KMS-11 (cell line): Measurements from ENCODE around the gene TMIE.

ENCODE experiments used
- H2AFZ ChIP-seq: fragments of 200-600 bp; sonication (generic); 2 replicates; pipeline ENCODE4 v1.6.1; 2016; ENCODE audit warnings: antibody characterized with exemption, mixed run types, low read depth
- H3K27ac ChIP-seq: fragments of 200-600 bp; sonication (generic); 2 replicates; pipeline ENCODE4 v1.6.1; 2016; ENCODE audit warnings: mild to moderate bottlenecking, mixed run types
- H3K27me3 ChIP-seq: fragments of 200-600 bp; sonication (generic); 2 replicates; pipeline ENCODE4 v1.6.1; 2017; ENCODE audit warnings: mild to moderate bottlenecking, low read depth, mixed run types, moderate library complexity; ENCODE audit not compliant: insufficient read depth
- H3K36me3 ChIP-seq: fragments of 200-600 bp; sonication (generic); 2 replicates; pipeline ENCODE4 v1.6.1; 2017; ENCODE audit warnings: mild to moderate bottlenecking, mixed run types; ENCODE audit not compliant: insufficient read depth
- H3K4me1 ChIP-seq: fragments of 200-600 bp; sonication (generic); 2 replicates; pipeline ENCODE4 v1.6.1; 2016; ENCODE audit warnings: mild to moderate bottlenecking, low read depth, mixed run types; ENCODE audit not compliant: poor library complexity, severe bottlenecking
- H3K4me2 ChIP-seq: fragments of 200-600 bp; sonication (generic); 2 replicates; pipeline ENCODE4 v1.7.0; 2016; ENCODE audit warnings: mild to moderate bottlenecking, mixed run types
- H3K4me3 ChIP-seq: fragments of 200-600 bp; sonication (generic); IDR thresholded peaks from 2 replicates; pipeline ENCODE4 v1.6.1; 2017; ENCODE audit warnings: low read depth, low read length, mixed read lengths; ENCODE audit not compliant: insufficient read depth
- H3K79me2 ChIP-seq: fragments of 200-600 bp; sonication (generic); 2 replicates; pipeline ENCODE4 v1.6.1; 2016; ENCODE audit warnings: low read depth, mixed run types; ENCODE audit not compliant: insufficient read depth
- H3K9ac ChIP-seq: fragments of 200-600 bp; sonication (generic); 2 replicates; pipeline ENCODE4 v1.6.1; 2016; ENCODE audit warnings: mild to moderate bottlenecking, mixed run types
- H4K20me1 ChIP-seq: fragments of 200-600 bp; sonication (generic); 2 replicates; pipeline ENCODE4 v1.6.1; 2016; ENCODE audit warnings: mild to moderate bottlenecking, mixed run types; ENCODE audit not compliant: insufficient read depth
- TF ChIP-seq, protein P1 (sequence below): fragments of 200-600 bp; sonication (generic); conservative IDR thresholded peaks from 2 replicates; pipeline ENCODE4 v1.6.1; 2017; ENCODE audit warnings: low read depth, mild to moderate bottlenecking, antibody characterized with exemption, low read length, moderate library complexity, mixed read lengths

The TMIE gene

DNA sequence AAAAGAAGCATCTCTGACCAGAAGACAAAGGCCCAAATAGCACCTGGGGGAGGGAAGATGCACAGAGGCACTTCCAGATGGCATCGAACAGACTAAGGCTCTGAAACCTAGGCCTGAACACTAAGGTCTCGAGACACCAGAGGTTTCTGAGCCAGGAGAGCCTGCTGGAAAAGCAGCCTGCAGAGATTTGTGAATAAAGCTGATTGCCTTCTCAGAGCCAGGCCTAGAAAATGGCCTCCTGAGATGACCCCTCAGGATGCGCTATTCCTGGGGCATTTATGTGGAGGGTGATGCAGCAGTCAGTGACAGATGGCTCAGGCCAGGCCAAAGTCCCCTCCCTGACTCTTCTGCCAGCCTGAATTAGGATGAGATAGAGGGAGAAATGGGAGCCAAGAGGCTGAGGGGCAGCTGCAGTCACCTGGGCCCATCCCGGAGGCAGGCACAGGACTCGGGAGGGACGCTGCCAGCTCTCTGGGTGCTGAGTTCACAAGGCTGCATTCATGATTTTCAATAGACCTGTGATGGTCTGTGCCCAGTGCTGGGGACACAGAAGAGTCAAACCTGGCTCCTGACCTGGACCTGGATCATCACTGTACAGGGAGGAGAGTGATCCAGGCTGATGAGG is 9.6 kb downstream of the TMIE start:
- H3K4me1 ChIP-seq: no peaks in the 10 kb centered on the region
- no peak overlapping the region for H3K4me2 ChIP-seq
- no peaks in the 10 kb centered on the region for H3K79me2 ChIP-seq
- no peaks in the 10 kb centered on the region for H3K27me3 ChIP-seq
- H3K36me3 ChIP-seq: no peaks in the 10 kb centered on the region
- no peaks in the 10 kb centered on the region for H4K20me1 ChIP-seq
- TF ChIP-seq, protein P1, sequence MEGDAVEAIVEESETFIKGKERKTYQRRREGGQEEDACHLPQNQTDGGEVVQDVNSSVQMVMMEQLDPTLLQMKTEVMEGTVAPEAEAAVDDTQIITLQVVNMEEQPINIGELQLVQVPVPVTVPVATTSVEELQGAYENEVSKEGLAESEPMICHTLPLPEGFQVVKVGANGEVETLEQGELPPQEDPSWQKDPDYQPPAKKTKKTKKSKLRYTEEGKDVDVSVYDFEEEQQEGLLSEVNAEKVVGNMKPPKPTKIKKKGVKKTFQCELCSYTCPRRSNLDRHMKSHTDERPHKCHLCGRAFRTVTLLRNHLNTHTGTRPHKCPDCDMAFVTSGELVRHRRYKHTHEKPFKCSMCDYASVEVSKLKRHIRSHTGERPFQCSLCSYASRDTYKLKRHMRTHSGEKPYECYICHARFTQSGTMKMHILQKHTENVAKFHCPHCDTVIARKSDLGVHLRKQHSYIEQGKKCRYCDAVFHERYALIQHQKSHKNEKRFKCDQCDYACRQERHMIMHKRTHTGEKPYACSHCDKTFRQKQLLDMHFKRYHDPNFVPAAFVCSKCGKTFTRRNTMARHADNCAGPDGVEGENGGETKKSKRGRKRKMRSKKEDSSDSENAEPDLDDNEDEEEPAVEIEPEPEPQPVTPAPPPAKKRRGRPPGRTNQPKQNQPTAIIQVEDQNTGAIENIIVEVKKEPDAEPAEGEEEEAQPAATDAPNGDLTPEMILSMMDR: no peak
- H2AFZ ChIP-seq: no peak overlapping the region
- H3K9ac ChIP-seq: no peak overlapping the region
- H3K4me3 ChIP-seq: no peak overlapping the region
- no peak overlapping the region for H3K27ac ChIP-seq

DNA sequence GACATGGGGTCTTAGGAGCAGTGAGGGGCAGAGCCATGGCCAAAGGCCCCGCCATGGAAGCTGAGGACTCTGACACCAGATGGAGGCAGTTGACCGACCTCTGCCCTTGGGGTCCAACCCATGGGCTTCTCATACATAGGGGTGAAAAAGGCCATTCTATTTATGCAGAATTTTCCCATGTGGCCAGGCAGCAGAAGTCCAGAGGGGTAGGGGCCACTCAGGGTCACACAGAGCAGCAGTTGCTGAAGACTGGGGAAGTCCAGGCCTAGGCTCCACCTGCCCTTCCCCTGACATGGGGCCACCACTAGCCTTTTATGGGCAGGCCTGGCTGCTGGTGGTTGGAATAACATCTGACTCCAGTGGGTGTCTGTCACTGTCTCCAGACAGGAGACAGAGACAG is 10.1 kb downstream of the TMIE start:
- H3K4me2 ChIP-seq: no peak overlapping the region
- no peaks in the 10 kb centered on the region for H3K36me3 ChIP-seq
- no peaks in the 10 kb centered on the region for H3K4me1 ChIP-seq
- H3K27ac ChIP-seq: no peak overlapping the region
- no peak overlapping the region for H3K4me3 ChIP-seq
- TF ChIP-seq, protein P1: no peak
- H2AFZ ChIP-seq: no peak overlapping the region
- H3K9ac ChIP-seq: no peak overlapping the region
- H3K79me2 ChIP-seq: no peaks in the 10 kb centered on the region
- H3K27me3 ChIP-seq: no peaks in the 10 kb centered on the region
- H4K20me1 ChIP-seq: no peaks in the 10 kb centered on the region

DNA sequence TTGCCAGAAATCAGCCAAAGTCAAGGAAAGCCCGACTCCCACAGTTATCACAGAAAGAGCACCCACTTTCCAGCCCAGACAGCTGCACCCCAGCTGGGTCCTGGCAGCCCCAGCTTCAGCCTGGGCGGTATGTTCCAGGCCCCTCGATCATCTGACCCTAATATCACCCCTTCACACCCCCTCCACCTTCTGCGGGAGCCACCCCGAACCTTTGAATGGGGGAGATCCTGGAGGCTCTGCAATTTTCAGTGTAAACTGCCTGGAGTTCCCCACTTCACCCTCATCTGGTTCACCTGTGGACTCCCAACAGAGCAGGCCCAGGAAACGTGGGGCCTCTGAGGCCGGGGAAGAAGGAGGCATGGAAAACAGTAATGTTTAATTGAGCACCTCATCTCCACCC is 10.6 kb downstream of the TMIE start:
- Histone ChIP-seq H3K27me3 (no peaks in the 10 kb centered on the region), H3K4me1 (no peaks in the 10 kb centered on the region), H2AFZ (no peak overlapping the region), H3K79me2 (no peaks in the 10 kb centered on the region), H3K27ac (no peak overlapping the region), H3K4me3 (no peak overlapping the region), H3K9ac (no peak overlapping the region), H3K4me2 (no peak overlapping the region), H3K36me3 (no peaks in the 10 kb centered on the region), H4K20me1 (no peaks in the 10 kb centered on the region)
- TF ChIP-seq, protein P1: no peak

DNA sequence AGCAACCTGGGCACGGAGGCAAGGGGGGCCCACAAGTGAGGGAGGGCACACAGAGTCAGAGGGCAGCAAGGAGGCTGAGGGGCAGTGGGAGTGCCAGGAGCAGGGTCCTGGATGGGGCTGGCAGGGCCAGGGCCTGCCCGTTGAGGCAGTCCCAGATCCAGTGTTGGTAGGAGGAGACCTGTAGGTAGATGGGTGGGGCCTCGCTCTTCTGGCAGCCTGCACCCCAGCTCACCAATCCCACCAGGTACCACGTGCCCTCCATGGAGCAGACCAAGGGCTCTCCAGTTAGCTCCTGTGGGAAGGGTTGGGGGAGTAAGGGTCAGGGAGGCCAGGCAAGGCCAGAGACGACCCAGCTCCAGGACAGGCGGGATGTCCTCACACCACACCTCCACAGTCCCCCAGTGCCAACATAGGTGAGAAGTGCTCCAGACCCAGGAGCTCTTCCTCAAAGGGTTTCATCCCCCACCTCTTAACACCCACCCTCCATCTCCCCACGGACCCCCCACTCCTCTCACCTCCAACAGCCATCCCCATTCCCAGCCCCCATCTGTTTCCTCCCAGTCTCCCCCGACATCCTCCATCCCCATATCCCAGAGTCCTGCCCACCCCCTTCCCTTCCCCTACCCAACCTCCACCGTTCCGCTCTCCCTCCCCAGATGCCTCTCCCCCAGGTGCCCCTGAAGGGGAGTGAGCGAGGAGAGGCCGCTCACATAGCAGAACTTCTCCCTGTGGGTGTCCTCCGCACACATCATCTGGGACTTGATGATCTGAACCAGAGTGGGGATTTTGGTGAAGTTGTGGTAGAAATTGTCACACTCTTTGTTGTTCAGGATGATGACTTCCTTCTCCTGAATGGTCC is 11.2 kb downstream of the TMIE start:
- H3K4me3 ChIP-seq: no peak overlapping the region
- H3K4me2 ChIP-seq: no peak overlapping the region
- no peak overlapping the region for H3K9ac ChIP-seq
- no peaks in the 10 kb centered on the region for H3K36me3 ChIP-seq
- TF ChIP-seq, protein P1: no peak
- no peaks in the 10 kb centered on the region for H3K4me1 ChIP-seq
- no peak overlapping the region for H3K27ac ChIP-seq
- no peak overlapping the region for H2AFZ ChIP-seq
- no peaks in the 10 kb centered on the region for H3K27me3 ChIP-seq
- H3K79me2 ChIP-seq: no peaks in the 10 kb centered on the region
- no peaks in the 10 kb centered on the region for H4K20me1 ChIP-seq
